SK-N-SH treated with all-trans-retinoic acid at 6 μM for 48 hours (cell line): ENCODE measurements around the gene PAPPA.
A peak's percentile ranks its signal among the peaks of the same experiment; 100 is the strongest.

ENCODE experiments used
- ATAC-seq: fragments of 200-7000 bp; cut with Tn5 transposase; 3 replicates; pipeline ENCODE4 v1.9.1; 2020; ENCODE audit warnings: mild to moderate bottlenecking, moderate library complexity
- ARNTL ChIP-seq: fragments of 450-650 bp; formaldehyde crosslinking; IDR thresholded peaks from 2 replicates; pipeline ENCODE4 v1.5.0; 2020; ENCODE audit warnings: low read depth, mild to moderate bottlenecking, moderate library complexity, borderline replicate concordance
- BACH2 ChIP-seq: fragments of 250-450 bp; sonication (Bioruptor Pico); IDR thresholded peaks from 2 replicates; pipeline ENCODE4 v1.9.0; 2021; ENCODE audit warnings: mild to moderate bottlenecking, borderline replicate concordance
- CREB5 ChIP-seq: fragments of 250-450 bp; sonication (Bioruptor Pico); IDR thresholded peaks from 2 replicates; pipeline ENCODE4 v1.5.1; 2020; ENCODE audit warnings: low read depth, mild to moderate bottlenecking, moderate library complexity
- CSDC2 ChIP-seq: fragments of 250-450 bp; sonication (Bioruptor Pico); IDR thresholded peaks from 2 replicates; pipeline ENCODE4 v1.5.0; 2020; ENCODE audit warnings: mild to moderate bottlenecking, moderate library complexity
- CSRNP3 ChIP-seq: fragments of 250-450 bp; sonication (Bioruptor Pico); IDR thresholded peaks from 2 replicates; pipeline ENCODE4 v1.5.1; 2021; ENCODE audit warnings: mild to moderate bottlenecking, moderate library complexity
- GLIS3 ChIP-seq: fragments of 250-450 bp; sonication (Bioruptor Pico); IDR thresholded peaks from 2 replicates; pipeline ENCODE4 v1.5.0; 2020; ENCODE audit warnings: mild to moderate bottlenecking, moderate library complexity
- ISL1 ChIP-seq: fragments of 250-450 bp; sonication (Bioruptor Pico); IDR thresholded peaks from 2 replicates; pipeline ENCODE4 v2.1.2; 2022; ENCODE audit warnings: mild to moderate bottlenecking, moderate library complexity
- OSR1 ChIP-seq: fragments of 250-450 bp; sonication (Bioruptor Pico); IDR thresholded peaks from 2 replicates; pipeline ENCODE4 v1.8.0; 2022; ENCODE audit warnings: moderate library complexity, mild to moderate bottlenecking, inconsistent platforms
- PATZ1 ChIP-seq: fragments of 250-450 bp; sonication (Bioruptor Pico); IDR thresholded peaks from 2 replicates; pipeline ENCODE4 v1.8.0; 2020; ENCODE audit warnings: mild to moderate bottlenecking, moderate library complexity, borderline replicate concordance
- POU6F1 ChIP-seq: fragments of 250-450 bp; sonication (Bioruptor Pico); IDR thresholded peaks from 2 replicates; pipeline ENCODE4 v1.8.0; 2021; ENCODE audit warnings: low read depth, mild to moderate bottlenecking, moderate library complexity, borderline replicate concordance
- PPARA ChIP-seq: fragments of 250-450 bp; sonication (Bioruptor Pico); IDR thresholded peaks from 2 replicates; pipeline ENCODE4 v1.5.0; 2020; ENCODE audit warnings: mild to moderate bottlenecking, borderline replicate concordance
- RARB ChIP-seq: fragments of 250-450 bp; sonication (Bioruptor Pico); IDR thresholded peaks from 2 replicates; pipeline ENCODE4 v1.8.0; 2021; ENCODE audit warnings: mild to moderate bottlenecking, moderate library complexity
- TCF4 ChIP-seq: fragments of 250-450 bp; sonication (Bioruptor Pico); IDR thresholded peaks from 2 replicates; pipeline ENCODE4 v1.8.0; 2021; ENCODE audit warnings: mild to moderate bottlenecking, moderate library complexity, borderline replicate concordance
- TOX ChIP-seq: fragments of 250-450 bp; sonication (Bioruptor Pico); IDR thresholded peaks from 2 replicates; pipeline ENCODE4 v1.8.0; 2021; ENCODE audit warnings: mild to moderate bottlenecking, moderate library complexity, borderline replicate concordance
- ZC3H10 ChIP-seq: fragments of 250-450 bp; sonication (Bioruptor Pico); IDR thresholded peaks from 2 replicates; pipeline ENCODE4 v1.5.1; 2021; ENCODE audit warnings: mild to moderate bottlenecking, moderate library complexity
- ZFP3 ChIP-seq: fragments of 250-450 bp; sonication (Bioruptor Pico); IDR thresholded peaks from 2 replicates; pipeline ENCODE4 v1.5.0; 2020; ENCODE audit warnings: mild to moderate bottlenecking, moderate library complexity
- ZFP30 ChIP-seq: fragments of 450-650 bp; formaldehyde crosslinking; IDR thresholded peaks from 2 replicates; pipeline ENCODE4 v1.5.0; 2022; ENCODE audit warnings: mild to moderate bottlenecking, moderate library complexity
- ZNF565 ChIP-seq: fragments of 450-650 bp; formaldehyde crosslinking; conservative IDR thresholded peaks from 2 replicates; pipeline ENCODE4 v1.5.0; 2020; ENCODE audit warnings: low read depth, mild to moderate bottlenecking, moderate library complexity
- ZNF70 ChIP-seq: fragments of 450-650 bp; formaldehyde crosslinking; IDR thresholded peaks from 2 replicates; pipeline ENCODE4 v1.5.0; 2020; ENCODE audit warnings: mild to moderate bottlenecking, moderate library complexity
- ZNF8 ChIP-seq: fragments of 450-650 bp; formaldehyde crosslinking; IDR thresholded peaks from 2 replicates; pipeline ENCODE4 v1.5.0; 2020; ENCODE audit warnings: mild to moderate bottlenecking, moderate library complexity

The PAPPA gene

GRCh38 chr9:116309900-116310611, 156.5 kb downstream of the PAPPA start (continued):
- TF ChIP-seq OSR1: no peak
- no peak for TF ChIP-seq TCF4

- no peak for TF ChIP-seq TOX
- TF ChIP-seq ZNF70 (CRISPR knock-in tag): no peak
- no peak for TF ChIP-seq CSRNP3
- TF ChIP-seq CSDC2 (CRISPR knock-in tag): no peak
- TF ChIP-seq PATZ1 (CRISPR knock-in tag): no peak
- TF ChIP-seq POU6F1 (CRISPR knock-in tag): no peak
- no peak for TF ChIP-seq ISL1 (CRISPR knock-in tag)
- no peak for TF ChIP-seq CREB5 (CRISPR knock-in tag)
- no peak for TF ChIP-seq OSR1
- no peak for TF ChIP-seq ZNF565 (CRISPR knock-in tag)
- no peak for TF ChIP-seq RARB (CRISPR knock-in tag)
- no peak for TF ChIP-seq ZNF8 (CRISPR knock-in tag)
- no peak for TF ChIP-seq ARNTL (CRISPR knock-in tag)
- TF ChIP-seq GLIS3 (CRISPR knock-in tag): no peak
- TF ChIP-seq TCF4: no peak
- TF ChIP-seq BACH2 (CRISPR knock-in tag): no peak
- no peak for TF ChIP-seq ZC3H10 (CRISPR knock-in tag)
- ATAC-seq: no peak
Measured at GRCh38 chr9:116312221-116312620, 158.6 kb downstream of the PAPPA start.

- ATAC-seq: peak; percentile 52
- TF ChIP-seq TCF4 (no peak), ZNF8 (CRISPR knock-in tag) (no peak), ZNF70 (CRISPR knock-in tag) (no peak)
Measured at GRCh38 chr9:116313638-116314037, 160.0 kb downstream of the PAPPA start.

- TF ChIP-seq GLIS3 (CRISPR knock-in tag) (no peak), PPARA (no peak), PATZ1 (CRISPR knock-in tag) (no peak), ZFP30 (no peak), ZFP3 (CRISPR knock-in tag) (no peak), RARB (CRISPR knock-in tag) (no peak), POU6F1 (CRISPR knock-in tag) (no peak), BACH2 (CRISPR knock-in tag) (no peak), ISL1 (CRISPR knock-in tag) (no peak)
Measured at GRCh38 chr9:116316246-116316645, 162.7 kb downstream of the PAPPA start.

More at GRCh38 chr9:116316246-116316645, 162.7 kb downstream of the PAPPA start:
- no peak for ATAC-seq
